T-helper 1 cell treated with Interleukin-12 subunit alpha and Interleukin-12 subunit beta and Interleukin-4 antibody, amounts not matched to agents 30 μg/mL and 1 μg/mL, for 36 hours (primary cell): ENCODE data around the gene ZCCHC24.

Source experiments
- H3K27ac Mint-ChIP-seq: one replicate; pipeline ENCODE4 v1.8.0; 2021; ENCODE audit warnings: mild to moderate bottlenecking, mixed read lengths
- H3K27me3 Mint-ChIP-seq: one replicate; pipeline ENCODE4 v1.8.0; 2021; ENCODE audit warnings: low read depth, mixed read lengths
- H3K36me3 Mint-ChIP-seq: one replicate; pipeline ENCODE4 v1.8.0; 2021; ENCODE audit warnings: low read depth, mixed read lengths
- H3K4me1 Mint-ChIP-seq: one replicate; pipeline ENCODE4 v1.8.0; 2021; ENCODE audit warnings: low read depth, mixed read lengths
- H3K4me3 Mint-ChIP-seq: one replicate; pipeline ENCODE4 v1.8.0; 2021; ENCODE audit warnings: mild to moderate bottlenecking, moderate library complexity, mixed read lengths
- H3K9me3 Mint-ChIP-seq: one replicate; pipeline ENCODE4 v1.8.0; 2021; ENCODE audit warnings: mixed read lengths

Gene ZCCHC24

GRCh38 chr10:79387974-79388850 is 57.2 kb downstream of the ZCCHC24 start:
- no peaks in the 10 kb centered on the region for H3K9me3 Mint-ChIP-seq
- H3K4me1 Mint-ChIP-seq: peaks cover 5% of the 10 kb centered on the region
- H3K27me3 Mint-ChIP-seq: no peaks in the 10 kb centered on the region
- H3K36me3 Mint-ChIP-seq: no peaks in the 10 kb centered on the region
- no peak overlapping the region for H3K27ac Mint-ChIP-seq
- H3K4me3 Mint-ChIP-seq: no peak overlapping the region

- H3K27me3 Mint-ChIP-seq: no peaks in the 10 kb centered on the region
- H3K4me1 Mint-ChIP-seq: peaks cover 5% of the 10 kb centered on the region
- H3K27ac Mint-ChIP-seq: no peak overlapping the region
- no peaks in the 10 kb centered on the region for H3K36me3 Mint-ChIP-seq
- H3K4me3 Mint-ChIP-seq: no peak overlapping the region
- no peaks in the 10 kb centered on the region for H3K9me3 Mint-ChIP-seq
These were observed 57.9 kb downstream of the ZCCHC24 start for GRCh38 chr10:79387466-79387973.

DNA sequence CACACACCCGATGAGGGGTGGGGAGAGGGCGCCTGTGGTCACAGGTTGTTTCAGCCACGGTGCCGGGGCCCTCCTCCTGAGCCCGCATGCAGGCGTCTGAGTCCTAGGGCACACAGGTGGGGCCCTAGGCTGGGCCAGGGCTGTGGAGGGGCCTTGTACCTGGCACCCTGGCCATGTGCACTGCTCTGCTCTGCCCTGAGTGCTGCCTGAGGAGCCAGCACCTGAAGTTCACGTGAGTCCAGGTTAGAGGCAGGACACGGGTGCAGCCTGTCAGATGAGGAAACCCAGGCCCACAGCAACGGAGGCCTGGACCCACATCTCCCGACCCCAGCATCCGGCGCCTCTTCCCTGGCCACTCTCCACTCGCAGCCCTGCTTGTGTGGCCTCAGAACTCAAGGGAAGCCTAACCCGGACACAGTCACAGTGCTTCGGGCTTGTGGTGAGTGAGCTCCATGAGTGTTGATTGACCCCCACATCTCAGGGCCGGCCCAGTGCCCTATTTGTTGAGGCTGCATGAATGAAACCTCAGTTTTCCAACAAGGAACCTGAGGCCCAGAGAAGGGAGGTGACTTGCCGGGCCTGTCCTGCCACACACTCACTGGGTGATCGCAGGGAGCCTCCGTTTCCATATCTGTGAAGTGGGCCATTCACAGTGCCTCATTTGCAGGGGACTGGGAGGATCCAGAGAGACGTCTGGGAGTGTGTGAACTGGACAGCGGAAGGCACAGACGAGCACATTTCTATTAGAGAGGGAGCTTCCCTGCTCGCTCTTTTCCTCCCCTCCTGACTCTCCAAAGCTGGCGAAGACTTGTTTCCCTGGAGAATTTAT is 58.6 kb downstream of the ZCCHC24 start:
- H3K4me1 Mint-ChIP-seq: peaks cover 5% of the 10 kb centered on the region
- no peak overlapping the region for H3K4me3 Mint-ChIP-seq
- H3K36me3 Mint-ChIP-seq: no peaks in the 10 kb centered on the region

GRCh38 chr10:79385804-79386531 is 59.5 kb downstream of the ZCCHC24 start:
- peaks cover 5% of the 10 kb centered on the region for H3K4me1 Mint-ChIP-seq
- no peak overlapping the region for H3K27ac Mint-ChIP-seq
- H3K36me3 Mint-ChIP-seq: no peaks in the 10 kb centered on the region

More for the DNA sequence above, 58.6 kb downstream of the ZCCHC24 start:
- no peaks in the 10 kb centered on the region for H3K9me3 Mint-ChIP-seq
- no peak overlapping the region for H3K27ac Mint-ChIP-seq
- H3K27me3 Mint-ChIP-seq: no peaks in the 10 kb centered on the region

DNA sequence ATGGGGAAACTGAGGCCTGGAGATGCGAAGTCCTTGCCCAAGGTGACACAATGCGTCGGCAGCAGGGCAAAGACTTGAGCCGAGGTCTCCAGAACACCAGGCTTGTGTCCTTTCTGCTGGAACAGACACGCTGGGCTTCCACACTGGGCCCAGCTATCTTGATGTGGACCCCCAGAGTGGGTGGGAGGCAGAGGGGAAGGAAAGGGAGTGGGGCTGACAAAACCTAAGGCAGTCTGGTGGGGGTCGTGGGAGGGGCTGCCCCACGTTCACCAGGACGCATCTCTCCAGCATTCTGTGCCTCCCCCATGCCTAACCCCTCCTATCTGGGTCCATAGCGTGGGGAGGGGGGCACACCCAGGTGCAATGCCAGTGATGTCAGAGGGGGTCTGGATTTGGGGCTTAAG is 60.0 kb downstream of the ZCCHC24 start:
- Mint-ChIP-seq H3K27ac (no peak overlapping the region), H3K4me1 (peaks cover 5% of the 10 kb centered on the region), H3K4me3 (no peak overlapping the region), H3K9me3 (no peaks in the 10 kb centered on the region), H3K36me3 (no peaks in the 10 kb centered on the region), H3K27me3 (no peaks in the 10 kb centered on the region)

More at GRCh38 chr10:79385804-79386531, 59.5 kb downstream of the ZCCHC24 start:
- H3K9me3 Mint-ChIP-seq: no peaks in the 10 kb centered on the region
- no peak overlapping the region for H3K4me3 Mint-ChIP-seq
- H3K27me3 Mint-ChIP-seq: no peaks in the 10 kb centered on the region

GRCh38 chr10:79384773-79385391 is 60.5 kb downstream of the ZCCHC24 start:
- Mint-ChIP-seq H3K4me1 (peaks cover 5% of the 10 kb centered on the region), H3K36me3 (no peaks in the 10 kb centered on the region), H3K27me3 (no peaks in the 10 kb centered on the region), H3K9me3 (no peaks in the 10 kb centered on the region), H3K27ac (no peak overlapping the region), H3K4me3 (no peak overlapping the region)

- Mint-ChIP-seq H3K4me3 (no peak overlapping the region), H3K4me1 (peaks cover 5% of the 10 kb centered on the region), H3K36me3 (no peaks in the 10 kb centered on the region), H3K9me3 (no peaks in the 10 kb centered on the region), H3K27ac (no peak overlapping the region), H3K27me3 (no peaks in the 10 kb centered on the region)
These were observed 61.3 kb downstream of the ZCCHC24 start for GRCh38 chr10:79383974-79384606.

DNA sequence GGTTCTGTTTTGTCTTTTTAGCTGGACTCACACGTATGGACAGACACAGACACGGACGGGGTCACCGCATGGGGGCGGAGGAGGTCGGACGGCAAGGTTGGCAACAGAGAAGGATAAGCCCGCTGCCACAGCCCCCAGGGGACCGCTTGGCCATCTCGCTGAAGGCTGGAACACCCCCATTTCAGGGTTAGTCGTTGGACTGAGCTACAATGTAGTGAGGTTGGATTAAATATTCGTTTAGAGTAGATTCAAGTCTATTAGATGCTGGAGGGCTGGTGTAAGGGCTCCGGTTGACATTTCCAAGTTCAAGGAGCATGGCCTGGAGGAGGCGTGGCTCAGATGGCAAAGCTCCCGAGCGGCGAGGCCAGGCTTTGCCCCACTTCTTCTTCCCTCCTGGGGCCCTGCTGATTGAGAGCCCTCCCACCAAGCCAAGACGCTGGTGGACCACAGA is 62.9 kb downstream of the ZCCHC24 start:
- H3K27ac Mint-ChIP-seq: no peak overlapping the region
- H3K4me1 Mint-ChIP-seq: no peaks in the 10 kb centered on the region
- H3K9me3 Mint-ChIP-seq: no peaks in the 10 kb centered on the region
- no peaks in the 10 kb centered on the region for H3K36me3 Mint-ChIP-seq
- no peak overlapping the region for H3K4me3 Mint-ChIP-seq
- no peaks in the 10 kb centered on the region for H3K27me3 Mint-ChIP-seq

DNA sequence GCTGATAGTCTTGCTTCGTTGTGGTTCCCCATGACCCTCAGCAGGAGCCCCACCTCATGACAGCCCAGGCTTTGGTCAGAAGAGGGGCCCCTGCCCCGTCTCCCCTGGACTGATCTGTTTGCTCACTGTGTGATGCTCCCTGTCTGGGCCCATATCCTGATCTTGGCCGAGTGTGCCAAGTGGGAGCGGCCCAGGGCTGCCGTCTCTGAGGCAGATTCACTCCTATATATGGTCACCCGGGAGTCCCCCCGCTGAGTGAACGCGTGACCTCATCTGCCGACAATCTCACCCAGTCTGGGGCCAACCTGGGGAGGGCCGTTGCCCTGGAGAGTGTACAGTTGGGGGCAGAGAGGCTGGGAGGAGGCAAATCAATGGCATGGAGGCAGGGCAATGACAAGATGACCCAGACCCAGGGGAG is 63.6 kb downstream of the ZCCHC24 start:
- Mint-ChIP-seq H3K4me1 (no peaks in the 10 kb centered on the region), H3K36me3 (no peaks in the 10 kb centered on the region), H3K27me3 (no peaks in the 10 kb centered on the region), H3K4me3 (no peak overlapping the region), H3K27ac (no peak overlapping the region), H3K9me3 (no peaks in the 10 kb centered on the region)

GRCh38 chr10:79380946-79381721 is 64.3 kb downstream of the ZCCHC24 start:
- Mint-ChIP-seq H3K4me1 (no peaks in the 10 kb centered on the region), H3K36me3 (no peaks in the 10 kb centered on the region), H3K4me3 (no peak overlapping the region), H3K27ac (no peak overlapping the region), H3K9me3 (no peaks in the 10 kb centered on the region), H3K27me3 (no peaks in the 10 kb centered on the region)

DNA sequence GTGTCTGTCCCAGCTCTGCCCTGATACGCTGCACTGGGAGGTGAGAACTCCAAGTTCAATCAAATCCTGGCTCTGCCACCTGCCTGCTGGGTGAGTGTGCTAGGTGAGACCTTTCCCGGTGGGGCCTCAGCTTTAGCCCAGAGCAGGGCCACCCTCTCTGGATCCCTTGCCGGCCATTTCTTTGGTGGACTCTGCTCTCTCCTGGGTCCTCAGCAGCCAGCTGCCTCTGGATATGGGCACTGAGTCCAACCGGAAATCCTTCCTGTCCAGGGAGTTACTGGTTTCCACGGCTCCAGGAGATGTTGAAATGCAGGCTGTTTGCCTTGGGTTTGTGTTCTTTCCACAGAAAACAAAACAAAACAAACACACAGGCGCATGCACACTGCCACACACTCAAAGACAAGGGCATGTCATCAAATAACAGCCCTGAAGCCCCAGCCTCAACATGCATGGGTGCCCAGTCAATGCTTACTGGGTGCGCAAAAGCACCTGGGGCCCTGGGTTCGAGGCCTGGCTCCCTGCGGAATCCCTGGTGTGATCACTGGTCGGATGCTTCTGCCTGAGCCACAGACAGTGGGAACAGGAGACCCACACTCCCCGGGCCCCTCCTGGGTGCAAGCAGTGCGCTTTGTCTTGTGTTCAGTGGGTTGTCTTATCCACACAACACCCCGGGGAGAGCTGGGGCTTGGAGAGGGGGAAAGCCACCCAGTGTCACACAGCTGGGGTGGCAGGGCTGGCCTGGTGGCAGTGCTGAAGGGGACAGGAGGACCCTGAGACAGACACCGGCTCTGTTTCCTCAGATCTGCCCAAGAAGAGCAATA is 65.1 kb downstream of the ZCCHC24 start:
- H3K9me3 Mint-ChIP-seq: no peaks in the 10 kb centered on the region
- H3K27me3 Mint-ChIP-seq: no peaks in the 10 kb centered on the region
- no peak overlapping the region for H3K27ac Mint-ChIP-seq
- H3K4me1 Mint-ChIP-seq: no peaks in the 10 kb centered on the region
- H3K4me3 Mint-ChIP-seq: no peak overlapping the region
- no peaks in the 10 kb centered on the region for H3K36me3 Mint-ChIP-seq

DNA sequence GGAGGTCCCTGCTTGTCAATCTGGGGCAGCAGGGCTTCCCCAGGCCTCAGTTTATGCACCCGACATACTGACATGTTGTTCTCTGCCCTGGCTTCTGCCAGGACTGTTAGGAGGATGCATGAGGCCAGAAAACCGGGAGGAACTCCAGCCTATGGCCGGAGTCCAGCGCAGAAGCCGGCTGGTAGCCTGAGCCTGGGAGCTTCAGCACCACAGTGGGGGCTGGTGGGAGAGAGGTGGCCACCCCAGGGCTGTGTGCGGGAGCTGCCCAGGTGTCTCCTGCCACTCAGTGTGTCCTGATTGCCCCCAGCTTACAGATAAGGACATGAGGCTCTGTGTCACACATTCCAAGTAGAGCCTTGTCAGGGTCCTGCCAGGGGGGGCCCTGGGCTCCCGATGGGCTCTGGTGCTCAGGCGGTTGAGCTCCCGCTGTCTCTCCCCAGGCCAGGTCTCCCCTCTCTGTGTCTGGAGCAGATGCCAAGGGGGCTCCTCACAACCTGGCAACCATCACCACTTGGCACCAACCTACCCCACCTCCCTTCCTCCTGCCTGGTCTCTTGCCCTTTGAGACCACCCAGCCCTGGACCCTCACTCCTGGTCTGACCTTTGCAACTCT is 65.8 kb downstream of the ZCCHC24 start:
- no peak overlapping the region for H3K27ac Mint-ChIP-seq
- no peak overlapping the region for H3K4me3 Mint-ChIP-seq
- H3K9me3 Mint-ChIP-seq: no peaks in the 10 kb centered on the region
- H3K4me1 Mint-ChIP-seq: peaks cover 2% of the 10 kb centered on the region
- H3K36me3 Mint-ChIP-seq: no peaks in the 10 kb centered on the region
- no peaks in the 10 kb centered on the region for H3K27me3 Mint-ChIP-seq
